ENCODE data around the gene ZNF691. TPM values are rescaled to one million over a fixed set of nuclear protein-coding genes. Genes with fewer than 3 reads are reported as not detected.
"Not testable (repeated sequence)": the region's sequence is repeated elsewhere in the genome, so short reads cannot be mapped to it uniquely, and the experiment has no call there.

Gene ZNF691
- total RNA-seq, 3 donors from 2014 or later (not counting 1 experiment from before 2014, with no cell fraction given), result 2.8 to 5.7 (median 5.2) TPM

DNA sequence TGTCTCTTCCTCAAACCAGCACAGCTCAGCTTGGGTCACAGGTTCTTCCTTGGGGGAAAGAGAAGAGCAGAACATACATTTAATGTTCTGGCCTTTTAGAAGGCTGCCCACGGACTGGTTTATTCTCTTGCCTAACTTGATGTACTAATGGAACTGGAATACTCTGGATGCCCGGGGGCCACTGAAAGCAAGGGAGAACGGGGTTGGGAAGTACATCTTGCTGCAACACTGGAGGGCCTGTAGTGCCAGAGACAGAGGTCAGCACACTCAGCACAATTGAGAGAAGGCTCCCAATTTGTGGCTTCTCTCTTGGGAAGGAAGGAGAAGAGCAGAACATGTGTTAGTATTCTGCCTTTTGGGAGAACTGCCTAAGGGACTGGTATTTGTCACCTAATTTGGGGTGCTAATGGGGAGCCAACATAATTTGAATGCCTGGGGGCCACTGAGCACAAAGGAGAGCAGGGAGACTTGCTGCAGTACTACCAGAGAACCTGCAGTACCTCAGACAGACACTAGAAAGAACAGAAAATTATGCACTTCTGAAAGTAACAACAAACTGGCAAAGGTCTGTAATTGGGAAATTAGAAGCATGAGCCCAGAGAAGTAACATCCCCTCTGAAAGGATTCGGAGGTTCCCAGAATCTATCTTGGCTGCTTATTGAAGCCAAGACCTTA, 14.1 kb downstream of the ZNF691 start:
- peaks cover 3 to 8% of the 10 kb centered on the region in 2 donors for H3K9me3 Mint-ChIP-seq
- H3K27me3 Mint-ChIP-seq (ENCODE audit: low read depth in 2 of 2), result peaks cover 21 to 30% of the 10 kb centered on the region in 2 donors
- Histone ChIP-seq H3K4me3 (ENCODE audit: low read length) (no peak overlapping the region), H3K36me3 (ENCODE audit: control insufficient read depth, insufficient read depth, low read length) (no peaks in the 10 kb centered on the region), H3K27ac (ENCODE audit: low read length) (no peak overlapping the region), H3K27me3 (ENCODE audit: control insufficient read depth, insufficient read depth, low read length) (peaks cover 2% of the 10 kb centered on the region), H3K9me3 (ENCODE audit: control insufficient read depth, insufficient read depth, low read length) (peaks cover 9% of the 10 kb centered on the region), H3K4me1 (ENCODE audit: control insufficient read depth, insufficient read depth, low read length) (no peaks in the 10 kb centered on the region)
- H3K4me1 Mint-ChIP-seq, result no peaks in the 10 kb centered on the region
- peaks cover 12% of the 10 kb centered on the region for H3K36me3 Mint-ChIP-seq
- 92% methylated on average over 4 of the region's 4 CpGs for WGBS (ENCODE audit: insufficient coverage)
- ATAC-seq (no peak), DNase-seq (no peak)
- H3K27ac Mint-ChIP-seq, result no peak overlapping the region
- intact Hi-C loops (cut with micrococcal nuclease), result no loop called here
- TF ChIP-seq, protein P1, sequence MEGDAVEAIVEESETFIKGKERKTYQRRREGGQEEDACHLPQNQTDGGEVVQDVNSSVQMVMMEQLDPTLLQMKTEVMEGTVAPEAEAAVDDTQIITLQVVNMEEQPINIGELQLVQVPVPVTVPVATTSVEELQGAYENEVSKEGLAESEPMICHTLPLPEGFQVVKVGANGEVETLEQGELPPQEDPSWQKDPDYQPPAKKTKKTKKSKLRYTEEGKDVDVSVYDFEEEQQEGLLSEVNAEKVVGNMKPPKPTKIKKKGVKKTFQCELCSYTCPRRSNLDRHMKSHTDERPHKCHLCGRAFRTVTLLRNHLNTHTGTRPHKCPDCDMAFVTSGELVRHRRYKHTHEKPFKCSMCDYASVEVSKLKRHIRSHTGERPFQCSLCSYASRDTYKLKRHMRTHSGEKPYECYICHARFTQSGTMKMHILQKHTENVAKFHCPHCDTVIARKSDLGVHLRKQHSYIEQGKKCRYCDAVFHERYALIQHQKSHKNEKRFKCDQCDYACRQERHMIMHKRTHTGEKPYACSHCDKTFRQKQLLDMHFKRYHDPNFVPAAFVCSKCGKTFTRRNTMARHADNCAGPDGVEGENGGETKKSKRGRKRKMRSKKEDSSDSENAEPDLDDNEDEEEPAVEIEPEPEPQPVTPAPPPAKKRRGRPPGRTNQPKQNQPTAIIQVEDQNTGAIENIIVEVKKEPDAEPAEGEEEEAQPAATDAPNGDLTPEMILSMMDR (IDR thresholded peaks at IDR 0.05), result no peak
- no peak overlapping the region for H3K4me3 Mint-ChIP-seq

DNA sequence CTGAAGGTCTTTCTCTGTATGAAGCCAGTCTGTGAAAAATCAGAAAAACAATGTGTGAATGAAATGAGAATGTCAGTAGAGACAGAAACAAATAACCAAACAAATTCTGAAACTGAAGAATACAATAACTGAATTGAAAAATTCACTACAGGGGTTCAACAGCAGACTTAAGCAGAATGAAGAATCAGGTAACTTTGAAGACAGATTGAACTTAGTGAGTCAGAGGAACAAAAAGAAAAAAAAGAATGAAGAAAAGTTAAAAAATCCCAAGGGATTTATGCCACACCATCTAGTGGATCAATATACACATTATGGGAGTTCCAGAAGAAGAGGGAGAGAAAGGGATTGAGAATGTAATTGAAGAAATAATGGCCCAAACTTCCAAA, 14.6 kb downstream of the ZNF691 start:
- no peak overlapping the region for H3K27ac ChIP-seq (ENCODE audit: low read length)
- no peaks in the 10 kb centered on the region for H3K36me3 ChIP-seq (ENCODE audit: control insufficient read depth, insufficient read depth, low read length)
- ATAC-seq (no peak), DNase-seq (no peak)
- H3K27ac Mint-ChIP-seq, result no peak overlapping the region
- TF ChIP-seq, protein P1 (IDR thresholded peaks at IDR 0.05), result no peak
- intact Hi-C loops (cut with micrococcal nuclease), result no loop called here
- H3K4me1 ChIP-seq (ENCODE audit: control insufficient read depth, insufficient read depth, low read length), result no peaks in the 10 kb centered on the region
- H3K4me1 Mint-ChIP-seq, result no peaks in the 10 kb centered on the region
- H3K36me3 Mint-ChIP-seq, result peaks cover 12% of the 10 kb centered on the region
- H3K27me3 Mint-ChIP-seq (ENCODE audit: low read depth in 2 of 2), result peaks cover 21 to 32% of the 10 kb centered on the region in 2 donors
- H3K9me3 Mint-ChIP-seq, result peaks cover 3 to 8% of the 10 kb centered on the region in 2 donors
- no peak overlapping the region for H3K4me3 ChIP-seq (ENCODE audit: low read length)
- H3K9me3 ChIP-seq (ENCODE audit: control insufficient read depth, insufficient read depth, low read length), result peaks cover 9% of the 10 kb centered on the region
- peaks cover 4% of the 10 kb centered on the region for H3K27me3 ChIP-seq (ENCODE audit: control insufficient read depth, insufficient read depth, low read length)
- H3K4me3 Mint-ChIP-seq, result no peak overlapping the region

DNA sequence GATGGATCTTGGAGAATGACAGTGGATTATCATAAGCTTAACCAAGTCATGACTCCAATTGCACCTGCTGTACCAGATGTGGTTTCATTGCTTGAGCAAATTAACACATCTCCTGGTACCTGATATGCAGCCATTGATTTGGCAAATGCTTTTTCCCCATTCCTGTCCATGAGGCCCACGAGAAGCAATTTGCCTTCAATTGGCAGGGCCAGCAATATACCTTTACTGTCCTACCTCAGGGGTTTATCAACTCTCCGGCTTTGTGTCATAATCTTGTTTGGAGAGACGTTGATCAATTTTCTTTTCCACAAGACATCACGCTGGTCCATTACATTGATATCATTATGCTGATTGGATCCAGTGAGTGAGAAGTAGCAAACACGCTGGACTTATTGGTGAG, 20.1 kb downstream of the ZNF691 start:
- Histone ChIP-seq H3K36me3 (ENCODE audit: control insufficient read depth, insufficient read depth, low read length) (no peaks in the 10 kb centered on the region), H3K4me3 (ENCODE audit: low read length) (no peak overlapping the region), H3K27me3 (ENCODE audit: control insufficient read depth, insufficient read depth, low read length) (peaks cover 2% of the 10 kb centered on the region), H3K4me1 (ENCODE audit: control insufficient read depth, insufficient read depth, low read length) (no peaks in the 10 kb centered on the region), H3K27ac (ENCODE audit: low read length) (no peak overlapping the region), H3K9me3 (ENCODE audit: control insufficient read depth, insufficient read depth, low read length) (peaks cover 3% of the 10 kb centered on the region)
- Mint-ChIP-seq H3K9me3 (no peaks in the 10 kb centered on the region), H3K4me1 (no peaks in the 10 kb centered on the region), H3K36me3 (no peaks in the 10 kb centered on the region), H3K27ac (no peak overlapping the region), H3K4me3 (no peak overlapping the region), H3K27me3 (ENCODE audit: low read depth in 2 of 2) (peaks cover 18 to 24% of the 10 kb centered on the region in 2 donors)
- intact Hi-C loops (cut with micrococcal nuclease), result no loop called here
- 95% methylated on average over 5 of the region's 5 CpGs for WGBS (ENCODE audit: insufficient coverage)
- DNase-seq, result no peak
- ATAC-seq, result no peak
- TF ChIP-seq, protein P1 (IDR thresholded peaks at IDR 0.05), result no peak

DNA sequence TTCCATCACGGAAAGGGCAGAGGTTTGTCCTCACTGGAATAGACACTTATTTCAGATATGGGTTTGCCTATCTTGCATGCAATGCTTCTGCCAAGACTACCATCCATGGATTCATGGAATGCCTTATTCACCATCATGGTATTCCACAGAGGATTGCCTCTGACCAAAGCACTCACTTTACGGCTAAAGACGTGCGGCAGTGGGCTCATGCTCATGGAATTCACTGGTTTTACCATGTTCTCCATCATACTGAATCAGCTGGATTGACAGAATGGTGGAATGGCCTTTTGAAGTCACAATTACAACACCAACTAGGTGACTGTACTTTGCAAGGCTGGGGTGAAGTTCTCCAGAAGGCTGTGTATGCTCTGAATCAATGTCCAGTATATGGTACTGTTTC, 22.1 kb downstream of the ZNF691 start:
- H3K9me3 ChIP-seq (ENCODE audit: control insufficient read depth, insufficient read depth, low read length); H3K36me3 Mint-ChIP-seq; H3K27me3 ChIP-seq (ENCODE audit: control insufficient read depth, insufficient read depth, low read length); H3K9me3 Mint-ChIP-seq; H3K4me1 ChIP-seq (ENCODE audit: control insufficient read depth, insufficient read depth, low read length); H3K4me3 Mint-ChIP-seq; H3K4me3 ChIP-seq (ENCODE audit: low read length); ATAC-seq; H3K36me3 ChIP-seq (ENCODE audit: control insufficient read depth, insufficient read depth, low read length); intact Hi-C loops (cut with micrococcal nuclease); DNase-seq; H3K27ac ChIP-seq (ENCODE audit: low read length); H3K4me1 Mint-ChIP-seq; H3K27ac Mint-ChIP-seq: not testable (repeated sequence)
- H3K27me3 Mint-ChIP-seq (ENCODE audit: low read depth in 2 of 2), result peaks cover 18% of the 10 kb centered on the region in 2 donors
- WGBS (ENCODE audit: insufficient coverage), result 95% methylated on average over 4 of the region's 4 CpGs

DNA sequence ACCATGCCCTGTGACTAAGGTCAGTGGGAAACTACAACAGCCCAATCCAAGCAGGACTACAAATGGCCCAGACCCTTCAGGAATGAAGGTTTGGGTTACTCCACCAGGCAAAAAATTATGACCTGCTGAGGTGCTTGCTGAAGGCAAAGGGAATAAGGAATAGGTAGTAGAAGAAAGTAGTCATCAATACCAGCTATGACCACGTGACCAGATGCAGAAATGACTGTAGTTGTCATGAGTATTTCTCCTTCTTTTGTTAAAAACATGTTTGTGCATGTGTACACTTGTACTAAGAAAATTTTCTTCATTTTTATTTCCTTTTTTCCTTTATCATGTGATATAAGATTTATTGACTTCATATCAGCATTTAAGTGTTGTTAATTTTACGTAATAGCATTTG, 22.8 kb downstream of the ZNF691 start:
- H3K36me3 Mint-ChIP-seq, H3K9me3 Mint-ChIP-seq: not testable (repeated sequence)

DNA sequence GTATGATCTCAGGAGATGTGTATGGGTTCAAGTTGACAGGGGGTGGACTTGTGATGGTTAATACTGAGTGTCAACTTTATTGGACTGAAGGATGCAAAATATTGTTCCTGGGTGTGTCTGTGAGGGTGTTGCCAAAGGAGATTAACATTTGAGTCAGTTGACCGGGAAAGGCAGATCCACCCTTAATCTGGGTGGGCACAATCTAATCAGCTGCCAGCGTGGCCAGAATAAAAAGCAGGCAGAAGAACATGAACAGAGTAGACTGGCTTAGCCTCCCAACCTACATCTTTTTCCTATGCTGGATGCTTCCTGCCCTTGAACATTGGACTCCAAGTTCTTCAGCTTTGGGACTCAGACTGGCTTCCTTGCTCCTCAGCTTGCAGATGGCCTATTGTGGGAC, 23.3 kb downstream of the ZNF691 start:
- intact Hi-C loops (cut with micrococcal nuclease); H3K4me1 Mint-ChIP-seq; DNase-seq; H3K9me3 Mint-ChIP-seq; H3K4me1 ChIP-seq (ENCODE audit: control insufficient read depth, insufficient read depth, low read length); H3K4me3 ChIP-seq (ENCODE audit: low read length); H3K36me3 ChIP-seq (ENCODE audit: control insufficient read depth, insufficient read depth, low read length); H3K9me3 ChIP-seq (ENCODE audit: control insufficient read depth, insufficient read depth, low read length); H3K36me3 Mint-ChIP-seq; H3K4me3 Mint-ChIP-seq; H3K27ac Mint-ChIP-seq; ATAC-seq; H3K27me3 ChIP-seq (ENCODE audit: control insufficient read depth, insufficient read depth, low read length); H3K27ac ChIP-seq (ENCODE audit: low read length): not testable (repeated sequence)
- H3K27me3 Mint-ChIP-seq (ENCODE audit: low read depth in 2 of 2), result peaks cover 13 to 18% of the 10 kb centered on the region in 2 donors
- 91% methylated on average over 2 of the region's 2 CpGs for WGBS (ENCODE audit: insufficient coverage)

More for the DNA sequence above, 22.8 kb downstream of the ZNF691 start:
- H3K4me3 Mint-ChIP-seq; ATAC-seq; DNase-seq; H3K27ac ChIP-seq (ENCODE audit: low read length); H3K27me3 ChIP-seq (ENCODE audit: control insufficient read depth, insufficient read depth, low read length); intact Hi-C loops (cut with micrococcal nuclease); H3K36me3 ChIP-seq (ENCODE audit: control insufficient read depth, insufficient read depth, low read length); H3K4me1 ChIP-seq (ENCODE audit: control insufficient read depth, insufficient read depth, low read length); H3K4me3 ChIP-seq (ENCODE audit: low read length); H3K27ac Mint-ChIP-seq; H3K9me3 ChIP-seq (ENCODE audit: control insufficient read depth, insufficient read depth, low read length); H3K4me1 Mint-ChIP-seq: not testable (repeated sequence)
- WGBS (ENCODE audit: insufficient coverage), result 87% methylated on average over 2 of the region's 2 CpGs
- H3K27me3 Mint-ChIP-seq (ENCODE audit: low read depth in 2 of 2), result peaks cover 16 to 18% of the 10 kb centered on the region in 2 donors
